IMR-90 (cell line): Measurements from ENCODE around the gene SSBP2. TPM values are rescaled to one million over a fixed set of nuclear protein-coding genes. Genes with fewer than 3 reads are reported as not detected.

Experiments
- ATAC-seq: fragments of 200-7000 bp; cut with Tn5 transposase; 2 replicates; pipeline ENCODE4 v1.9.1; 2020; ENCODE audit warnings: low read depth, mild to moderate bottlenecking, moderate library complexity
- BruUV-seq: library from RNA; stranded (reverse); fragments of 400-500 nt; replicated peaks from 2 replicates; lab custom pipeline; 2021; lab: Mats Ljungman, UMichigan
- CTCF ChIA-PET: fragments of 300-600 bp; formaldehyde crosslinking; extraction: SDS; loops from one replicate; lab custom pipeline; 2021; ENCODE audit warnings: antibody characterized with exemption; lab: Yijun Ruan, JAX
- POLR2A ChIA-PET: fragments of 300-600 bp; sonication (Branson Sonifier 250); formaldehyde crosslinking; loops from one replicate; lab custom pipeline; 2022; ENCODE audit warnings: antibody characterized with exemption; ENCODE audit not compliant: unreplicated experiment; lab: Charles Lee
- DNase-seq: peaks from one replicate; pipeline ENCODE4 v3.0.0; 2013
- H2AFZ ChIP-seq: replicated peaks from 2 replicates; pipeline ENCODE3; 2013; ENCODE audit warnings: low read length, mild to moderate bottlenecking; ENCODE audit not compliant: poor library complexity
- H2AK5ac ChIP-seq: 2 replicates; pipeline ENCODE4 v1.6.1; 2013; ENCODE audit warnings: low read depth, low read length, inconsistent platforms
- H2AK9ac ChIP-seq: replicated peaks from 2 replicates; pipeline ENCODE3; 2013; ENCODE audit warnings: mild to moderate bottlenecking, low read depth, low read length, moderate library complexity; ENCODE audit not compliant: poor library complexity
- H2BK120ac ChIP-seq: 2 replicates; pipeline ENCODE4 v1.6.1; 2013; ENCODE audit warnings: low read depth, low read length, inconsistent platforms
- H2BK15ac ChIP-seq: 3 replicates; pipeline ENCODE4 v1.6.1; 2013; ENCODE audit warnings: low read depth, low read length, inconsistent platforms
- H2BK20ac ChIP-seq: 2 replicates; pipeline ENCODE4 v1.6.1; 2013; ENCODE audit warnings: low read depth, mild to moderate bottlenecking, inconsistent platforms, low read length, moderate library complexity
- H2BK5ac ChIP-seq: 2 replicates; pipeline ENCODE4 v1.6.1; 2013; ENCODE audit warnings: mild to moderate bottlenecking, low read depth, low read length, inconsistent platforms; ENCODE audit not compliant: poor library complexity, severe bottlenecking
- H3K14ac ChIP-seq: replicated peaks from 2 replicates; pipeline ENCODE4 v1.6.1; 2013; ENCODE audit warnings: low read depth, low read length, inconsistent platforms
- H3K18ac ChIP-seq: 2 replicates; pipeline ENCODE4 v1.6.1; 2013; ENCODE audit warnings: low read depth, low read length, control low read depth
- H3K23ac ChIP-seq: 2 replicates; pipeline ENCODE4 v1.6.1; 2013; ENCODE audit warnings: low read depth, low read length, inconsistent platforms
- H3K27ac ChIP-seq: 2 replicates; pipeline ENCODE4 v1.5.1; 2013; ENCODE audit warnings: mild to moderate bottlenecking, control low read depth, low read length; ENCODE audit not compliant: insufficient read depth
- H3K27me3 ChIP-seq: 2 replicates; pipeline ENCODE4 v1.6.1; 2013; ENCODE audit warnings: low read length; ENCODE audit not compliant: control insufficient read depth, insufficient read depth
- H3K36me3 ChIP-seq: 2 replicates; pipeline ENCODE4 v1.6.1; 2013; ENCODE audit warnings: low read length, mixed read lengths; ENCODE audit not compliant: control insufficient read depth, insufficient read depth
- H3K4ac ChIP-seq: 2 replicates; pipeline ENCODE4 v1.6.1; 2013; ENCODE audit warnings: low read depth, low read length, inconsistent platforms
- H3K4me1 ChIP-seq: 2 replicates; pipeline ENCODE4 v1.6.1; 2013; ENCODE audit warnings: low read length, mixed read lengths; ENCODE audit not compliant: control insufficient read depth, insufficient read depth
- H3K4me2 ChIP-seq: 2 replicates; pipeline ENCODE4 v1.6.1; 2013; ENCODE audit warnings: low read depth, mild to moderate bottlenecking, control low read depth, low read length, moderate library complexity
- H3K4me3 ChIP-seq: 2 replicates; pipeline ENCODE4 v1.5.1; 2013; ENCODE audit warnings: low read depth, mild to moderate bottlenecking, control low read depth, low read length, moderate library complexity; ENCODE audit not compliant: insufficient read depth
- H3K56ac ChIP-seq: 2 replicates; pipeline ENCODE4 v1.6.1; 2013; ENCODE audit warnings: low read length, inconsistent platforms; ENCODE audit not compliant: insufficient read depth; ENCODE audit errors: extremely low read depth
- H3K79me1 ChIP-seq, 2 experiments: 2 replicates each; pipeline ENCODE4 v1.6.1; 2013; ENCODE audit warnings: low read length in 2 of 2, inconsistent platforms in 1 of 2, low read depth in 1 of 2
- H3K9ac ChIP-seq: 2 replicates; pipeline ENCODE4 v1.6.1; 2013; ENCODE audit warnings: low read depth, low read length, control low read depth
- H3K9me1 ChIP-seq: 2 replicates; pipeline ENCODE4 v1.6.1; 2013; ENCODE audit warnings: low read length, inconsistent platforms; ENCODE audit not compliant: insufficient read depth
- H3K9me3 ChIP-seq: 2 replicates; pipeline ENCODE4 v1.6.1; 2013; ENCODE audit warnings: low read length; ENCODE audit not compliant: control insufficient read depth, insufficient read depth
- H4K20me1 ChIP-seq: 2 replicates; pipeline ENCODE4 v1.6.1; 2013; ENCODE audit warnings: low read length, inconsistent platforms; ENCODE audit not compliant: insufficient read depth
- H4K5ac ChIP-seq: 2 replicates; pipeline ENCODE4 v1.6.1; 2013; ENCODE audit warnings: mild to moderate bottlenecking, low read depth, low read length, control low read depth
- H4K8ac ChIP-seq, 2 experiments: 2 replicates each; pipeline ENCODE4 v1.6.1; 2013; ENCODE audit warnings: low read depth in 2 of 2, low read length in 2 of 2, control low read depth in 1 of 2, inconsistent platforms in 1 of 2
- H4K91ac ChIP-seq: 2 replicates; pipeline ENCODE4 v1.6.1; 2013; ENCODE audit warnings: low read depth, low read length, inconsistent platforms; ENCODE audit not compliant: insufficient read depth
- CEBPB ChIP-seq: IDR thresholded peaks from 2 replicates; pipeline ENCODE4 v1.6.1; 2012; ENCODE audit warnings: low read depth, low read length, improper control_type of control experiment
- CHD1 ChIP-seq: IDR thresholded peaks from 2 replicates; pipeline ENCODE4 v1.6.1; 2012; ENCODE audit warnings: low read depth, low read length, improper control_type of control experiment
- FOS ChIP-seq: fragments of 150-350 bp; IDR thresholded peaks from 2 replicates; pipeline ENCODE4 v1.6.1; 2016; ENCODE audit warnings: low read depth, low read length
- MAFK ChIP-seq: IDR thresholded peaks from 2 replicates; pipeline ENCODE4 v1.6.1; 2012; ENCODE audit warnings: low read depth, low read length, improper control_type of control experiment
- MAZ ChIP-seq: IDR thresholded peaks from 2 replicates; pipeline ENCODE4 v1.6.1; 2012; ENCODE audit warnings: low read depth, mild to moderate bottlenecking, low read length, improper control_type of control experiment, moderate library complexity, borderline replicate concordance
- MXI1 ChIP-seq: IDR thresholded peaks from 2 replicates; pipeline ENCODE4 v1.6.1; 2012; ENCODE audit warnings: low read depth, mild to moderate bottlenecking, low read length, moderate library complexity, borderline replicate concordance
- NFE2L2 ChIP-seq: fragments of 150-350 bp; IDR thresholded peaks from 2 replicates; pipeline ENCODE4 v1.6.1; 2016; ENCODE audit warnings: low read depth, mild to moderate bottlenecking, low read length
- RAD21 ChIP-seq: IDR thresholded peaks from 2 replicates; pipeline ENCODE4 v1.6.1; 2012; ENCODE audit warnings: low read length, improper control_type of control experiment
- RFX5 ChIP-seq: IDR thresholded peaks from 2 replicates; pipeline ENCODE4 v1.8.0; 2012; ENCODE audit warnings: low read depth, mild to moderate bottlenecking, low read length, moderate library complexity
- SMC3 ChIP-seq: fragments of 150-350 bp; IDR thresholded peaks from 2 replicates; pipeline ENCODE4 v1.6.1; 2016; ENCODE audit warnings: low read depth, mild to moderate bottlenecking, antibody characterized with exemption, low read length, moderate library complexity
- USF2 ChIP-seq: fragments of 150-350 bp; IDR thresholded peaks from 2 replicates; pipeline ENCODE4 v1.6.1; 2017; ENCODE audit warnings: mild to moderate bottlenecking, antibody characterized with exemption, low read length, low read depth
- WGBS, 2 experiments: methylation state at CpG; one replicate each; pipeline versions ENCODE4 v1.1.5 to v1.1.7; 2013; ENCODE audit warnings: missing lambda C conversion rate in 2 of 2; ENCODE audit not compliant: insufficient read length in 1 of 2; ENCODE audit errors: extremely low coverage in 2 of 2; 5-methylcytosine and 5-hydroxymethylcytosine counted together
- dilution Hi-C: fragments of 300-500 bp; cut with HindIII; formaldehyde crosslinking; loops from one replicate; pipeline ENCODE4 v1.14.3; 2018; ENCODE audit warnings: low sequenced_read_pairs; ENCODE audit not compliant: unreplicated experiment
- in situ Hi-C: fragments of 300-500 bp; cut with MboI; formaldehyde crosslinking; loops from 3 replicates; pipeline ENCODE4 v1.14.3; 2019; ENCODE audit warnings: low sequenced_read_pairs, inconsistent platforms, mixed read lengths
- intact Hi-C: fragments of 100-400 bp; cut with micrococcal nuclease; formaldehyde crosslinking; loops from 2 replicates; pipeline ENCODE4 v1.10.0; 2022
- polyA plus RNA-seq, 3 experiments: library from polyadenylated mRNA; depleted of rRNA; stranded (reverse); fragments of >200 nt; gene quantifications; 2 replicates each; pipeline ENCODE4 v1.2.3, GENCODE V29; 2012; ENCODE audit warnings: low replicate concordance in 1 of 3
- total RNA-seq: library from RNA; depleted of rRNA; stranded (reverse); fragments of >200 nt; gene quantifications from 2 replicates; pipeline ENCODE4 v1.2.3, GENCODE V29; 2012

Gene SSBP2
- total and polyA plus RNA-seq, 2 of the 4 experiments (the other 2 are of a cell fraction): 38.4 to 42.7 TPM

GRCh38 chr5:81606150-81606549, 144.7 kb downstream of the SSBP2 start:
- Histone ChIP-seq H3K4ac (no peak overlapping the region), H4K5ac (no peak overlapping the region), H3K79me1 (no peaks in the 10 kb centered on the region), H3K14ac (no peak overlapping the region), H2BK5ac (no peak overlapping the region), H3K9me1 (no peaks in the 10 kb centered on the region; the same call in 1 of the 2 replicates), H3K36me3 (peaks cover 8% of the 10 kb centered on the region), H3K27ac (no peak overlapping the region), H4K8ac (no peak overlapping the region), H3K4me2 (no peak overlapping the region), H2BK120ac (no peak overlapping the region), H3K27me3 (no peaks in the 10 kb centered on the region), H3K9ac (no peak overlapping the region), H3K4me1 (no peaks in the 10 kb centered on the region), H2AK9ac (no peak overlapping the region), H3K4me3 (no peak overlapping the region), H3K9me3 (peaks cover 3% of the 10 kb centered on the region; the same call in 1 of the 2 replicates), H3K18ac (no peak overlapping the region), H2AFZ (no peak overlapping the region), H2AK5ac (no peak overlapping the region), H3K23ac (no peak overlapping the region), H4K91ac (no peak overlapping the region), H2BK15ac (no peak overlapping the region), H3K56ac (no peak overlapping the region), H2BK20ac (no peak overlapping the region), H4K20me1 (no peaks in the 10 kb centered on the region)
- intact Hi-C loops: no loop called here
- CTCF ChIA-PET: interaction anchor here (0.5 kb wide), 1 partner anchor 29 kb away, joined by 5 read pairs; no protein-coding TSS in a partner anchor
- DNase-seq (no peak), ATAC-seq (no peak)
- POLR2A ChIA-PET: no interaction called here
- in situ Hi-C loops: no loop called here
- dilution Hi-C loops: no loop called here
- no CpG with 5 or more reads among the region's 2 CpGs for WGBS, 2 experiments
- TF ChIP-seq RAD21: no peak
- TF ChIP-seq USF2: no peak
- TF ChIP-seq CEBPB: no peak
- no peak for TF ChIP-seq FOS
- no peak for TF ChIP-seq NFE2L2
- no peak for TF ChIP-seq MXI1
- no peak for TF ChIP-seq CHD1
- no peak for TF ChIP-seq MAZ
- TF ChIP-seq RFX5: no peak
- no peak for TF ChIP-seq MAFK
- no peak for TF ChIP-seq SMC3
- BruUV-seq: no TSS peak
